ENCODE data around the gene S100A13.
"Not testable (repeated sequence)": the region's sequence is repeated elsewhere in the genome, so short reads cannot be mapped to it uniquely, and the experiment has no call there.

Gene S100A13

DNA sequence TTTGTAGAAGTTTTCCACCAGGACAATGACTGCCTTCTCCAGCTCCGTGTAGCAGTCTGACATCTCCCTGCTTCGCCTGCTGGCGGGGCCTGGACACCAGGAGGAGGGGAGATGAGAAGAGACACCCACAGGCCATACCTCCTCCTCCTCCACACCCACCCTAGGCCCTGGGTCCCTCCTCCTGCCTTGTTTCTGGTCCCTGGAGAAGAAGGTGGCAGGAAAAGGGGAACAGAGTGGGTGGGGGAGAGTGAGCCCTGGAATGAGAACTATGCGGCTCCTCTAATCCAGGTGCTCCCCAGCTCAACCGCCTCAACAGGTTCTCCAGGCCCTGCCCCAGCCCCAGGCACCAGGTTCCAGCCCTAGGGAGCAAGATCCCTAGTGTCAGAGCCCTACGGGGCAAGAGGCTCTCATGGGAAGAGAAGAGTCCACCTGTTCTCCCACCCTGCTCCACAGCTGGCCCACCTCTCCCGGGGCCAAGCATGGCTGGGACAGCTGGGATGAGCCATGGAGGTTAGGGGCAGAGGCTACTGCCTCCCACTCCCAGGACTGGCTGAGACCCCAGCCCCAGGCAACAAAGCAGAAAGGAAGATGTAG is 19.1 kb downstream of the S100A13 start:
- DNase-seq (ENCODE audit: low read depth) = no peak

DNA sequence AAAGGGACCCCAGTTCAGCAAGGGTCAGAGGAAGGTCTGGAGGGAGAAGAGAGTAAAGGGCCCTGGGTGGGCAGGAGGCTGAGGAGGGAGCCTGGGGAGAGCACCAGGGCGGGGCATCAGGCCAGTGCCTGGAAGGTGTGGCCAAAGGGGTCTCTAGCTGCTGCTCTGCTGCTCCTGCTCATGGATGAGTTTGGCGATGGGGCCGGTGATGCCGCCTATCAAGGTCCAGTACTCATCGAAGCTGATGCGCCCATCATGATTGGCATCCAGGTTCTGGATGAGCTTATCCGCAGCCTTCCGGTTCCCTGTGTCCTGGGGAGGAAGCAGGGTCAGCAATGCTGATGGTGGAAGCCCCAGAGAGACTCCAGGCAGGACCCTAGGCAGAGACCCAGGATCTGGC is 19.9 kb downstream of the S100A13 start:
- DNase-seq (ENCODE audit: low read depth) = no peak

DNA sequence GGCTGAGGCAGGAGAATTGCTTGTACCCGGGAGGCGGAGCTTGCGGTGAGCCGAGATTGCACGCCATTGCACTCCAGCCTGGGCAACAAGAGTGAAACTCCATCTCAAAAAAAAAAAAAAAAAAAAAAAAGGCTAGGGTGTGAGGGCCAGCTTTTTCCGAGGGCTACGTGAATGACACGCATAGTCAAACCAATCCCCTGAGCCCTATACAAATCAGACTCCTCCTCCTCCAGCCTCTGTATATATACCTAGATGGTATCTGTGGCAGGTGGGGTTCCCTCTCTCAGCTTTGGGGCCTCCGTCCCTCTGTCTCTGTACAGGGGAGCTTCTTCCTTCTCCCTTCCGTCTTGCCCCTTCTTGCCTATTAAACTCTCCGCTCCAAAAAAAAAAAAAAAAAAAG is 21.1 kb downstream of the S100A13 start:
- DNase-seq (ENCODE audit: low read depth) = no peak

GRCh38 chr1:153602749-153603148 is 24.6 kb downstream of the S100A13 start:
- no peak for DNase-seq (ENCODE audit: low read depth)

GRCh38 chr1:153599847-153600246 is 27.5 kb downstream of the S100A13 start:
- DNase-seq (ENCODE audit: low read depth) = no peak

GRCh38 chr1:153598309-153599172 is 28.8 kb downstream of the S100A13 start:
- no peak for DNase-seq (ENCODE audit: low read depth)

- DNase-seq (ENCODE audit: low read depth) = no peak
These were observed 30.1 kb downstream of the S100A13 start for GRCh38 chr1:153597206-153597605.

DNA sequence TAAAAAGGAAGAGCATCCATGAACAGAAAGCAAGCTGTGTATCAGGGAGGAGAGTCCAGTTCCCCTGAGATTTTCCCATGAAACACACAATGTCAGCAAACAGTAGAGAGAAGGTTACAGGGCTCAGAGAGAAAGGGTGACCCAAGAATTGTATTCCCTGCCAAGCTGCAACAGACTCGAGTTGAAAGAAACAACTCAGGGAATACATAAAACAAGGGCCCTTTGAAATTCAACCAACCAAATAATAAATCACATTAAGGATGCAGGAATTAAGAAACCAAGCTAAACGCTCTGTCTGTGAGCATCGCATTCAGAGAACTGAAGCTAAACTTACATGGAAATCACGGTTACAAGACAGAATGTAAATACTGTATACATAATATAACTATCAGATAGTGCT is 34.6 kb downstream of the S100A13 start:
- no peak for DNase-seq (ENCODE audit: low read depth)

GRCh38 chr1:153588482-153588881 is 38.8 kb downstream of the S100A13 start:
- no peak for DNase-seq (ENCODE audit: low read depth)

DNA sequence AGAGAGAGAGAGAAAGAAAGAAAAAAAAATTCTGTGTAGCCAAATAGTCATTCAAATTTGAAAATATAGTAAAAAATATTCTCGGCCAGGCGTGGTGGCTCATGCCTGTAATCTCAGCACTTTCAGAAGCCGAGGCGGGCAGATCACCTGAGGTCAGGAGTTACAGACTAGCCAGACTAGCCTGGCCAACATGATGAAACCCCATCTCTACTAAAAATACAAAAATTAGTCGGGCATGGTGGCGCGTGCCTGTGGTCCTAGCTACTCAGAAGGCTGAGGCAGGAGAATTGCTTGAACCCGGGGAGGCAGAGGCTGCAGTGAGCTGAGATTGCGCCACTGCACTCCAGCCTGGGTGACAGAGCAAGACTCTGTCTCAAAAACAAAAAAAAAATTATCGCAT is 39.3 kb downstream of the S100A13 start:
- not testable (repeated sequence) for DNase-seq (ENCODE audit: low read depth)

- DNase-seq (ENCODE audit: low read depth) = no peak
These were observed 40.0 kb downstream of the S100A13 start for GRCh38 chr1:153587314-153587713.

GRCh38 chr1:153586347-153586746 is 41.0 kb downstream of the S100A13 start:
- no peak for DNase-seq (ENCODE audit: low read depth)

GRCh38 chr1:153585006-153585405 is 42.3 kb downstream of the S100A13 start:
- no peak for DNase-seq (ENCODE audit: low read depth)

DNA sequence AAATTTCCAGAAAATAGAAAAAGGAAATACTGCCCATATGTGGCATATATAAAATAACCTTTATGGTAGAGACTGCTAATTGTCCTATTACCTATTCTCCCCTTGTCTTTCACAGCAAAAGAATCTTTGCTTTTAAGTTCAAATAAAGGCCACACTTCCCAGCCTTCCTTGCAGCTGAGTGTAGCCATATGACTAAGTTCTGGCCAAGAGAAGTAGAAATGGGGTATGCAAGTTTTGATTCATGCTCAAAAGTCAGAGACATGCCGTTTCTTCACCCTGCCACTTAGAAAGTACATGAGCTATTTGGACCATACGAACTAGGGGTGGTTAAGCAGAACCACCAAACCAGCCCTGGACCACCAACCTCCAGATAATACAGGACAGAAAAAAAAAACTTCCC is 43.3 kb downstream of the S100A13 start:
- no peak for DNase-seq (ENCODE audit: low read depth)

- not testable (repeated sequence) for DNase-seq (ENCODE audit: low read depth)
These were observed 43.8 kb downstream of the S100A13 start for GRCh38 chr1:153583514-153583913.

- not testable (repeated sequence) for DNase-seq (ENCODE audit: low read depth)
These were observed 44.5 kb downstream of the S100A13 start for GRCh38 chr1:153582836-153583235.

DNA sequence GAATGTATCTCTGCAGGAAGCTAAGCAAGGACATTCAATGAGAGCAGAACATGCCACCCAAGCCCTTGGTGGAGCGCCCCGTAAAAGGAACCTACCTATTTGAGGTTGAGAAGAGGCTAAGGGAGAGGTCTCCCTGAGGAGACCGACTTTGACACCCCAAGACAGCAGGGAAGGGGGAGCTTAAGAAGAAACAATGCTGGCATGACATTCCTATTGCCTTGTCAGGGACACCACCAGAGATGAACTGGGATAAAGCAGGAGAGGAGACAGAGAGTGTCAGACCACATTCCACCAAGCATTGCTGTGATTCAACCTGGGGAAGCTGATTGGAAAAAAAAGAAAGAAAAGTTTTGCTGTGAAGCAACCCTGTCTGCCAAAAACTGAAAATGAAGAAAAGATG is 48.4 kb downstream of the S100A13 start:
- DNase-seq (ENCODE audit: low read depth) = no peak

DNA sequence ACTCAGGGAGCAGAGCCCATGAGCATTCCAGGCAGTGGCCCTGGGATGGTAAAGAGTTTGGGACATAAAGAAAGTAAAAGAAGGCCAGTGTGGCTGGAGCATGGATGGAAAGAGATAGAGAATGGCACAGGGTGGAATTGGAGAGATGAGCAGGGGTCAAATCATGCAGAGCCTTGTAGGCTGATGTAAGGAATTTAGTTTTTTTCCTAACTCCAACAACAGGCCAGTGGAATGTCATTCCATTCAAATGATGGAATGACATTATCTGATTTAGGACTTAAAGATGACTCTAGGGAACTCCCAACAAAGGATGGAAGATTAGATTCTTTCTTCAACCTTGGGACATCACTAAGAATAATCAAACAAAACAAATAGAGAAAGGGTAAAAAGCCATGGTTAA is 48.8 kb downstream of the S100A13 start:
- no peak for DNase-seq (ENCODE audit: low read depth)

DNA sequence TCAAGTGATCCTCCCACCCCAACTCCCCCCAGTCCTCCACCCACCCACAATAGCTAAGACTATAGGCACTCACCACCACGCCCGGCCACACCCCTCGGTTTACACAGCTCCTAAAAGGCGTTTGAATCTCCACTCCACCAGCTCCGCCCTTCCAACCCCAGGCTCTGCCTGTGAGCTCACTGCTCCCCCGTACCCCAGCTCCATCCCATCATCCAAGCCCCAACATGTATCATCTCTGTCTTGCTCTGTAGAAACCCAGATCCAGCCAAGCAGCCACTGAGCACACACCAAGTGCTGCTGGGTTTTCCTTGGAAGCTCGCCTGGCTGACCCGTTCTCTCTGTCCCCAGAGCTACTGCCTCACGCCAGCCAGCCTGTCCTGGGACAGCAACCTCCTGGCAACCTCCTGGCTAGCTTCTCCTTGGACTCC is 49.7 kb downstream of the S100A13 start:
- DNase-seq (ENCODE audit: low read depth) = no peak

DNA sequence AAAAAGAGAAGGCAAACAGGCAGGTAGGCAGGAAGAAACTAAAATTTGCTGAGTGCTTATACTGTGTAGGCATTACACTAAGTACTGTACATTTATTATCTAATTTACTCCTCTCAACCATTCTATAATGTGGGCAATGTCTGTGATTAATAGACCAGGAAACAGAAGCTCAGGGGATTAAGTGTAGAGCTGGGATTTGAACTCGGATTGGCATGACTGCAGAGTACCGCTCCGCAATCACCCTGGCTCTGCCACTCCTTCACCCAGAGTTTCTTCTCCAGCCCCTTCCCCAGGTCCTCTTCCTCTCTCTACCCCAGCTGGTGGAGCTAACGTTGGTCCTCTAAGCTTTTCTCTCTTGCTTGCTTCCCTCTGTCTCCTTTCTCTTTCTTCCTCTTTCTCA is 50.2 kb downstream of the S100A13 start:
- DNase-seq (ENCODE audit: low read depth) = no peak

GRCh38 chr1:153575497-153575896 is 51.8 kb downstream of the S100A13 start:
- not testable (repeated sequence) for DNase-seq (ENCODE audit: low read depth)

- not testable (repeated sequence) for DNase-seq (ENCODE audit: low read depth)
These were observed 52.2 kb downstream of the S100A13 start for GRCh38 chr1:153575081-153575491.

- DNase-seq (ENCODE audit: low read depth) = no peak
These were observed 54.0 kb downstream of the S100A13 start for GRCh38 chr1:153573351-153573750.

Measured in activated T-cell treated with anti-CD3 and anti-CD28 coated beads for 24 hours (primary cell).